Measurements from ENCODE around the gene NRIP3.

- TF ChIP-seq ASH2L (IDR thresholded peaks at IDR 0.05; ENCODE audit: insufficient read length, low read depth, low read length) (no peak), TCF12 (IDR thresholded peaks at IDR 0.05) (no peak), TCF12 (CRISPR knock-in tag; IDR thresholded peaks at IDR 0.05) (no peak), AGO2 (optimal IDR thresholded peaks at IDR 0.05; ENCODE audit: low read depth, low read length) (no peak), CTCF (CRISPR knock-in tag; IDR thresholded peaks at IDR 0.05) (no peak), JARID2 (CRISPR knock-in tag; IDR thresholded peaks at IDR 0.05; ENCODE audit: insufficient replicate concordance) (no peak)
Observed at GRCh38 chr11:8980485-8980884, 23.3 kb downstream of the NRIP3 start.
